GM21576 (cell line): ENCODE measurements around the gene EYS.
"Not testable (repeated sequence)": the region's sequence is repeated elsewhere in the genome, so short reads cannot be mapped to it uniquely, and the experiment has no call there.

Experiments used
- ATAC-seq: cut with Tn5 transposase; IDR thresholded peaks from one replicate; pipeline ENCODE4 v1.9.1; 2021; ENCODE audit warnings: mild to moderate bottlenecking, moderate library complexity; ENCODE audit not compliant: unreplicated experiment

Gene EYS

GRCh38 chr6:63943826-63944225 lies 1763.2 kb downstream of the EYS start:
- no peak for ATAC-seq

- no peak for ATAC-seq
Observed at GRCh38 chr6:63941747-63942470, 1765.1 kb downstream of the EYS start.

- no peak for ATAC-seq
Observed at GRCh38 chr6:63940056-63940455, 1767.0 kb downstream of the EYS start.

GRCh38 chr6:63936399-63936798 lies 1770.6 kb downstream of the EYS start:
- ATAC-seq: no peak

- ATAC-seq: no peak
Observed at GRCh38 chr6:63935732-63936131, 1771.3 kb downstream of the EYS start.

- not testable (repeated sequence) for ATAC-seq
Observed at GRCh38 chr6:63933948-63934347, 1773.1 kb downstream of the EYS start.

- ATAC-seq: no peak
Observed at GRCh38 chr6:63930848-63931247, 1776.2 kb downstream of the EYS start.

DNA sequence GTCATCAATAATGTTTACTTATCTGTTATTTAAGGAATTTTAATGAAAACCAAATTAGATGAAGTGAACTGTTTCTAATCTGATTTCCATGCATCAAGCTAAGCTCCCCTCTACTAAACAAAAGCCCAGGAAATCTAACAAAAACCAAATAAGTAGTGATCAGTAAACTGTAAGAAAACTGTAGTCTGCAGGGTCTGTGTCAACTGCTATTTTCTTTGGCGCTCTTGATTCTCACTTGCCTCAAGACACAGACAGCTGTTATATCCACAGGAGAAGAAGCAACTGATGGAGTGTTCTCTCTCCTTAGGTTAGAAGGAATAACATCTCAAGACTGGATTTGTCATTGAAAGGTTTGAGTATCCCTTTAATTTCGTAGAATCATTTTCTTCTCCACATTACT lies 1777.9 kb downstream of the EYS start:
- no peak for ATAC-seq

GRCh38 chr6:63928613-63929012 lies 1778.4 kb downstream of the EYS start:
- ATAC-seq: no peak

DNA sequence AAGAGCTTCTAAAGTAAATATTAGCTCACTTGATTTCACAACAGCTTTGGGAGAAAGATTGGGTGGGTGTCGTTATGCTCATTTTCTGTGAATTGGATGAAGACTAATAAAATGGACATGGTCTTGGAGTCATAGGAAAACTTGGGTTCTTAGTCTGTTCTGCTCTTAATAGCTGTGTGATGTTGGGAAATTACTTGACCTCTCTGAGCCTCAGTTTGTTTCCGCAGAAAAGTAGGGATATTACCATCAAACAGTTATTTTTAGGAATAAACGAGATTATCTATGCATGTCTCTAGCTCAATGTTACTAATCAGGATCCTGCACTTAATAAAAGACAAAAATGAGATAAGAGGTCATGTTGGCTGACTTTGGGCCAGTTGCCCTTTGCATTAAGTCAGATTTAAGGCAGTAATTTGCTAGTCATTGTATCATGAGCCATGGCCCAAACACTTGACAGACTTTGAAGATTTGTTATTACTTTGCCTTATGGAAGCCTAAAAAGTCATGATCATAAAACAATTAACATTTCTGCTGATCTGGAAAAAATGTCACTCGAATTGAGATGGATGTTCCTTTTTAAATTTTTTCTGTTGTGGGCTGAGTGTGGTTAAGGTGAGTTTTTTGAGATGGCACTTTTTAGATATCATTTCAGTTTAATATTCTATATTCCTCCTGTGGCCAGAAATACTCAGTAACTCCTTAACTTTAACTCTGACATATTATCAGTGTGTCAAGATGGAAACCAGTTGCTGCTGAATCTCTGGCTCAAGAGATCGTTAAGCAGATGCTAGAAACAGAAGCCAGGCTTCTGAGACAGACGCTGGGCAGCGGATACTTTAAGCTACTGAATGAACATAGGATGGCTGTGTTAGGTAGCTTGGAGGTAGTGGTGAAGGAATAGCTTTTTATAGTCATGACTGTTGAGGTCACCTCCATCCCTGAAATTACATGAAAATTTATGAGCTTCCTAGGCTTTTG lies 1779.8 kb downstream of the EYS start:
- ATAC-seq: no peak

GRCh38 chr6:63926258-63926780 lies 1780.7 kb downstream of the EYS start:
- ATAC-seq: no peak

DNA sequence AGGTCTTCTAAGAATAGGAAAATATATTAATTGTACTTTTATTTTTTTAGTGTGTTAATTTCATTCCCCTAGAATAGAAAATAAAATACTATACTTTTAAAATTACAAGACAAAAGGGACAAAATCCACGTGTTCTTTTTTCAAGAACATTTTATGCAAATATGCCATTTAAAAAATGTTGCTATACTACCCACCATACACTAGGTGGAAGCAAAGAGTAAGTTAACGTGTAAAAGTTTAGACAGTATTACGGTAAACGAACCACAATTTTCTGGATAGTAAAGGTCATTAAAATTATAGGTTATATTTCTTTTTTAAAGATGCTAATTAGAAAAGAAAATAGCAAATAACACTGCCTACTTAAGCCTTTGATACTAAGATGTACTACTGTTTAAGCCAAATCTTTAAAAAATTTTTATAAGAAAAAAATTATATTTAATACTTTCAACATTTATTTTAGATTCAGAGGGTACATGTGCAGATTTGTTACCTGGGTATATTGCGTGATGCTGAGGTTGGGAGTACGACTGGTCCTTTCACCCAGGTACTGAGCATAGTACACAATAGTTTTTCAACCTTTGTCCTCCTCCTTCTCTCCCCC lies 1783.8 kb downstream of the EYS start:
- peak; percentile 78 for ATAC-seq

- ATAC-seq: no peak
Observed at GRCh38 chr6:63919556-63920110, 1787.4 kb downstream of the EYS start.

DNA sequence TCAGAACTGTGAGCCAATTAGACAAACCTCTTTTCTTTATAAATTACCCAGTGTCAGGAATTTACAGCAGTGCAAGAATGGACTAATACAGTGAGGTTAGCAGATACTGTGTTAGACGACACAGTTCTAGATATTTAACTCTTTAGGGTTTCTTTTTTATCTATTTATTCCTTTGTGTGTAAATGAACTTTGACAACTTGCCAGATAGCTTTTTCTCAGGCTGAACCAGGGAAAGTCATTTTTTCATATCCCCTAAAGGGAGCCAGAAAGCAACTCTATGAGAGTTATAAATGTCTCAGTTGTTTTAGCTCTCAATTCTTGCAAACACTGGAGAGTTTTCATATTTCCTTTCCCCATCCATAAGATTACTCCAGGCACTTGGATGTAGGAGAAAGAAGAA lies 1794.1 kb downstream of the EYS start:
- no peak for ATAC-seq

DNA sequence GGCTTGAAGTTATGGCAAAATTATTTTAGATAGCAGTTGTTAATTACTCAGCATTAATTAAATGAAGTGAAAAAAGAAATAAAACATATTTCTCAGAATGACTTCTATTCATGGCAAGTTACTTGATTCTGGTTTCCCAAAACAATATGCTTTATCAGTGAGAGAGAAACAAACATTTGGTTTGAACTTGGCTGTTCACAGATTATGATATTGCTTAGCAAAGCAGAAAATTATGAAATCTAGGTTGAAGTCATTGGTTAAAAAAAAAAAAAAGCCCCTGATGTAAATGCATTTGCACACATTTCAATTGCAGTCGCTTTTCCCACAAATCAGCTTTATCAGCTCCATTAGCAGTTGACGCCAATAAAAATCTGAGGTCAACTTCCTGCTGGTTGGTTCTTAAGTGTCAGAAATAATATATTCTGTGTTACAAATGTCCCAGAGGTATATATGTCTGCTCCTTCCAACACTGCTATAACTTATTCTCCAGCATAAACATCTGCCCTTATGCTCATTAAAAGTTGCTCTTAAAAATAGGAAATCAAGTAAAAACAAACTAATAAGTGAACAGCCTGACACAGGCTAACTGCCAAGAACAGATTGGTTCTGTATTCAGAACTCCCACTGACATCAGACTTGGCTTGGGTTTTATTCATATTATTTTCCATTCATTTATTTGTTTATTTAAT lies 1796.0 kb downstream of the EYS start:
- no peak for ATAC-seq

DNA sequence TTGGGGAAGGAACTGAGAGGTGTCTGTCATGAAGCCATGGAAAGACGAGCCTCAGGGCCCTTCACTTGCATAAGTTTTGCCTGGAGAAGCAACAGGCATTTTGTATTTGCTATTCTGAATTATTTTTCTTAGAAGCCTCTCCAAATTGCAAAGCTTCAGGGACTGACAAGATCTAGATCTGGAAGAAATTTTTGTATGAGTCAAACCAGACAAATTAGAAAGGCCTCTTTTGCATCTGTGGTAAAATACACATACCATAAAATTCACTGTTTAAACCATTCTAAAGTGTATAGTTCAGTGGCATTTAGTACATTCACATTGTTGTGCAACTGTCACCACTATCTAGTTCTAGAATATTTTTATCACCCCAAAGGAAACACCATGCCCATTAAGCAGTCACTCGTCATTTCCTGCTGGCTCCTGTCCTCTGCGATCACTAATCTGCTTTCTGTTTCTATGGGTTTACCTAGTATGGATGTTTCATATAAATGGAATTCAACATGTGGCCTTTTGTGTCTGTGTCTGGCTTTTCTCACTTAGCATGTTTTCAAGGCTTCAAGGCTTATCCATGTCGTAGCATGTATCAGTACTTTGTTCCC lies 1802.3 kb downstream of the EYS start:
- ATAC-seq: no peak

DNA sequence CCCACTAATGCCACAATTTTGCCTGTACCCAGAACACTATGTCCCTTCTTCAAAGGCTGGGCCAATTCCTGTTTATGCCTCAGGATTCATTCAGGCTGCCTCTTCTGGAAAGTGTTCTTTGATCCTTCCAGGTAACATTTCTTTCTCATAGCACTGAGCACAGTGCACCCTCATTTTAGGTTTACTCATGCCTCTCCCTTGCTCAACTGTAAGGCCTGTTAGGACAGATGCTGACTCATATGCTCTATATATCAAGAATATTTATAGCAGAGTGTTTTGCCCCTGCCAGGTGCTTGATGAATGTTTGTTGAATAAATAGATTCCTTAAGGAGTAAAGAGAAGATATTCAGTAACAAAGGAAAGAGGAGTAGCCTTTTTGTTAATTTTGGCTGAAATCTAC lies 1807.5 kb downstream of the EYS start:
- no peak for ATAC-seq

DNA sequence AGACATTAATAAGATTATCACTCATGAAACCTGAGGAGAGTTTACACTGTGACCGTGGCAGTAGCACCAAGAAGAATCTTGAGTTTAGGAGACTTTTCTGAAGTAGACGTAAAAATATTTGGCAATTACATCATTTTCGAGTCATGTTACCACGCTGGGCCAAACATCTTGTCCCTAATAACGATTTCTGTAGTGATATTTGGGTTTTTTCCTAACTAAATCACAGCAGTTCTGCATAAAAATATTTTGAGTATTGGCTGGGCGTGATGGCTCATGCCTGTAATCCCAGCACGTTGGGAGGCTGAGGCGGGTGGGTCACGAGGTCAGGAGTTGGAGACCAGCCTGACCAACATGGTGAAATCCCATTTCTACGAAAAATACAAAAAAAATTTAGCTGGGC lies 1809.1 kb downstream of the EYS start:
- no peak for ATAC-seq

- no peak for ATAC-seq
Observed at GRCh38 chr6:63897459-63897858, 1809.6 kb downstream of the EYS start.

- ATAC-seq: no peak
Observed at GRCh38 chr6:63888416-63888815, 1818.6 kb downstream of the EYS start.
